GM12865 (cell line): ENCODE data around the gene TTC28.

ENCODE experiments used
- DNase-seq: peaks from one replicate; pipeline ENCODE4 v3.0.0; 2010; ENCODE audit warnings: low read depth
- H3K4me3 ChIP-seq: 2 replicates; pipeline ENCODE4 v1.5.1; 2011; ENCODE audit warnings: mild to moderate bottlenecking, low read depth, low read length, control low read depth
- CTCF ChIP-seq: IDR thresholded peaks from 2 replicates; pipeline ENCODE4 v1.5.1; 2011; ENCODE audit warnings: low read length, control low read depth, low read depth, inconsistent platforms; ENCODE audit not compliant: insufficient read depth; ENCODE audit errors: missing control alignments

TTC28 gene

GRCh38 chr22:28002863-28003565 is 676.6 kb downstream of the TTC28 start:
- no peak for TF ChIP-seq CTCF
- no peak for DNase-seq
- no peak overlapping the region for H3K4me3 ChIP-seq

GRCh38 chr22:28002181-28002700 is 677.4 kb downstream of the TTC28 start:
- no peak overlapping the region for H3K4me3 ChIP-seq
- no peak for DNase-seq
- no peak for TF ChIP-seq CTCF

- DNase-seq = no peak
- TF ChIP-seq CTCF = no peak
Measured at GRCh38 chr22:28001171-28001835, 678.3 kb downstream of the TTC28 start.

GRCh38 chr22:28000361-28000760 is 679.3 kb downstream of the TTC28 start:
- no peak overlapping the region for H3K4me3 ChIP-seq
- DNase-seq = no peak
- no peak for TF ChIP-seq CTCF

More at GRCh38 chr22:28001171-28001835, 678.3 kb downstream of the TTC28 start:
- H3K4me3 ChIP-seq = no peak overlapping the region

GRCh38 chr22:27999876-28000275 is 679.8 kb downstream of the TTC28 start:
- DNase-seq = no peak
- no peak overlapping the region for H3K4me3 ChIP-seq
- no peak for TF ChIP-seq CTCF

GRCh38 chr22:27998511-27999410 is 680.9 kb downstream of the TTC28 start:
- no peak for DNase-seq
- TF ChIP-seq CTCF = no peak
- no peak overlapping the region for H3K4me3 ChIP-seq
